VCaP (cell line): ENCODE results near the gene EPC1.
"Not testable (repeated sequence)": the region's sequence is repeated elsewhere in the genome, so short reads cannot be mapped to it uniquely, and the experiment has no call there.

ENCODE experiments used
- H3K27ac ChIP-seq: fragments of 450-650 bp; 2 replicates; pipeline ENCODE4 v1.5.1; 2017
- TF ChIP-seq, protein P1 (sequence below): fragments of 450-650 bp; conservative IDR thresholded peaks from 2 replicates; pipeline ENCODE4 v1.5.1; 2017; ENCODE audit warnings: mild to moderate bottlenecking, moderate library complexity

The EPC1 gene

DNA sequence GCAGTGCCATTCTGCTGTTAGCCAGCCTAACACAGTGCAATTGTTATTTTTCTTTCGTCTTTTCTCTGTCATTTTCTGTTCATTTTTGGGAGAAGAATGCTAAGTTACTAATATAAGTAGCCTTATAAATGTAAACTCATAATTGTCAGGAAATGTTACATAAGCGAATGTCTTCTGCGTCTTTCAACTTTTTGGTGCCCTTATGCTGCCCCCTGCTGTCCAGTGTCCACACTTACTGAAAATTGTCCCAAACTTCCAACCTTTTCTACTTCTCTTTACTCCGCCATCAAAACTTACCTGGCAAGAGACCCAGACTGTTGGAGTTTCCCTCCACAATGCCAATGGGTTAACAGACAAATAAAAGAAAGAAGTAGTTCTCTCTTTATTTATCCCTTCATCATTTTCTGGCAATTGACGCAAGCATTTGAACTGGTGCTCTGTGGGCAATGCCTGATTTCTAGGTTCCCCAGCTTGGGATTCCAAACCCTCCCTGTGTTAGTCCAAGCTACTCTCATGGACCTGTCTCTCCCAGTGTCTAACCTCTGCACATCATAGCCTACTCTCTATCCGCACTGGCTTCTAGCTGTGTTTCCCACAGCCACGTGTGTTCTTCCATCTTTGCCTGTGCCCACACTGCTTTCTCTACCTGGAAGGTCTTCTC is 21.0 kb upstream of the EPC1 start:
- TF ChIP-seq, protein P1, sequence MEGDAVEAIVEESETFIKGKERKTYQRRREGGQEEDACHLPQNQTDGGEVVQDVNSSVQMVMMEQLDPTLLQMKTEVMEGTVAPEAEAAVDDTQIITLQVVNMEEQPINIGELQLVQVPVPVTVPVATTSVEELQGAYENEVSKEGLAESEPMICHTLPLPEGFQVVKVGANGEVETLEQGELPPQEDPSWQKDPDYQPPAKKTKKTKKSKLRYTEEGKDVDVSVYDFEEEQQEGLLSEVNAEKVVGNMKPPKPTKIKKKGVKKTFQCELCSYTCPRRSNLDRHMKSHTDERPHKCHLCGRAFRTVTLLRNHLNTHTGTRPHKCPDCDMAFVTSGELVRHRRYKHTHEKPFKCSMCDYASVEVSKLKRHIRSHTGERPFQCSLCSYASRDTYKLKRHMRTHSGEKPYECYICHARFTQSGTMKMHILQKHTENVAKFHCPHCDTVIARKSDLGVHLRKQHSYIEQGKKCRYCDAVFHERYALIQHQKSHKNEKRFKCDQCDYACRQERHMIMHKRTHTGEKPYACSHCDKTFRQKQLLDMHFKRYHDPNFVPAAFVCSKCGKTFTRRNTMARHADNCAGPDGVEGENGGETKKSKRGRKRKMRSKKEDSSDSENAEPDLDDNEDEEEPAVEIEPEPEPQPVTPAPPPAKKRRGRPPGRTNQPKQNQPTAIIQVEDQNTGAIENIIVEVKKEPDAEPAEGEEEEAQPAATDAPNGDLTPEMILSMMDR, result peak; percentile 82
- no peak overlapping the region; the same call in 1 of the 2 replicates for H3K27ac ChIP-seq

DNA sequence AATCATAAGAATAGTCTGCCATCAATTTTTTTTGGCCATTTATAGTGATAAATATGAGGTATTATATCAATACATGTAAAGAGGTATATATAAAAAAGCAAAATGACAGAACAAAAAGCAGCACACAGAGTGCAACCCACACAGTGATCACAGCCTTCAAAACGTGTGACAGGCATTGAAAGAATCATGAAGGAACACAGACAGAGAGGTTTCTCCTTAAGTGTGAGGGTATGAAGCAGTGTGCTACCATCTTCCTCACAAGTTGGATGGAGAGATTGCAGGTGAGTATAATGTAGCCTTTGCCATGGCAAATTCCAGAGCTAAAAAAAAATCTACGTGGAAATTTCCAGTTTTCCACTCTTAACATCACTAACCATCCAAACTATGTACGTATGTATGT is 19.6 kb upstream of the EPC1 start:
- H3K27ac ChIP-seq, result peak overlapping the region; percentile 22; the same call in 1 of the 2 replicates
- TF ChIP-seq, protein P1, result no peak

DNA sequence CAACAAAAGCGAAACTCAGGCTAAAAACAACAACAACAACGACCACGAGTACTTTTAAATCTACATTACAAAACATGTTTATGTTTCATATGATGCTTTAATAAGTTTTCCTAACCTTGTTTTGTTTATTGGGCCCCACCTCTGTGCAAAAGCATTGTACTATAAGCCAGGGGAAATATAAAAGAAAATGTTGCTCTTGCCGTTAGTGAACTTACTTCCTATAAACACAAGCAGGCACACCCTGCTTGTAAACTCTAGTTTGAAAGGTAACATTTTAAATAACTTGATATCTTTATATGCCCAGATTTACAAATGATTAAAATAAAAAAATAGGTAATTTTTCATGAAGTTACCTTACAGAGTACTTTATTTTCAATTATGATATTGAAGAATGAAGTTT is 19.2 kb upstream of the EPC1 start:
- H3K27ac ChIP-seq, result peak overlapping the region; percentile 22; the same call in 1 of the 2 replicates
- TF ChIP-seq, protein P1, result no peak

DNA sequence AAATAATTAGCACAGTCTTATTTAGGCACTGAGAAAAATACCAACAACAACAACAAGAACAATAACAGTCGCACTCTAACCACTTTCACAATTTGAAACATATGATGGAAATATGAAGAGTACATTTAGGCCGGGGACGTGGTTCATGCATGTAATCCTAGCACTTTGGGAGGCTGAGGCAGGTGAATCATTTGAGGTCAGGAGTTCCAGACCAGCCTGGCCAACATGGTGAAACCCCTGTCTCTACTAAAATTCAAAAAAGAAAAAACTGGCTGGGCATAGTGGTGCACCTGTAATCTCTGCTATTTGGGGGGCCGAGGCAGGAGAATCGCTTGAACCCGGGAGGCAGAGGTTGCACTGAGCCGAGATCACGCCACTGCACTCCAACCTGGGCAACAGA is 18.4 kb upstream of the EPC1 start:
- H3K27ac ChIP-seq, result not testable (repeated sequence)

DNA sequence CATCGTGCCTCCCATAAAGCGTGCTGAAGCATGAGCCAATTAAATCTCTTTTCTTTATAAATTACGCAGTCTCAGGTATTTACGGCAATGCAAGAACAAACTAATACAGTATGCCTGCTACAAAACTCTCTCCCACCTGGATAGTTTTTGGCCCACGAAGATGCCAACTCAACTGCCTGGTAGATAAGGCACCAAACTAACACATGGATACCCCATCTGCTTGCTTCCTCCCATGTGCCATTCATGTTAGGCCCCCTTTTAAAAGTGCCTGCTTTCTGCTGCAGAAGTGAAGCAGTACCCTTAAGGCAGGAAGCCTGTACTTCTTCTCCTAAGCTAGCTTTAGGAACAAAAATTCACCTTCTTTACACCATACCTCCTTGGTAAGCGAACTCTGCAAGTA is 15.6 kb upstream of the EPC1 start:
- TF ChIP-seq, protein P1, result no peak
- H3K27ac ChIP-seq, result peak overlapping the region; percentile 81; the same call in 1 of the 2 replicates

DNA sequence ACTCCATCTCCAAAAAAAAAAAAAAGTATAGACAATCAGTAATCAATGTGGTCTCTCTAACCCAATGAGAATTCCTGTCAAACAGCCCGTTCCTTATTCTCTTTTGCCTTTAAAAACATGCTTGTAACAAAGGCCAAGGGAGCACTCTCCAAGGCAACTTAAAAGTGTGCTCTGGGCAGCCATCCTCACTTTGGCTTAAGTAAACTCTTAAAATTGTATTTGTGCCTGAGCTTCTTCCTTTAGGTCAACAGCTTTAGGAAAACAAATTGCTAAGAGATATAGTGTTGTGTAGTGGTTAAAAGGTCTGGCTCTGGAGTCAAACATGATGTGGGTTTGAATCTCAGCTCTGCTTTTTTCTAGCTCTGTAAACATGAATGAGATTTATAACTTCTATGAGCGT is 13.9 kb upstream of the EPC1 start:
- TF ChIP-seq, protein P1, result no peak
- H3K27ac ChIP-seq, result peak overlapping the region; percentile 81

DNA sequence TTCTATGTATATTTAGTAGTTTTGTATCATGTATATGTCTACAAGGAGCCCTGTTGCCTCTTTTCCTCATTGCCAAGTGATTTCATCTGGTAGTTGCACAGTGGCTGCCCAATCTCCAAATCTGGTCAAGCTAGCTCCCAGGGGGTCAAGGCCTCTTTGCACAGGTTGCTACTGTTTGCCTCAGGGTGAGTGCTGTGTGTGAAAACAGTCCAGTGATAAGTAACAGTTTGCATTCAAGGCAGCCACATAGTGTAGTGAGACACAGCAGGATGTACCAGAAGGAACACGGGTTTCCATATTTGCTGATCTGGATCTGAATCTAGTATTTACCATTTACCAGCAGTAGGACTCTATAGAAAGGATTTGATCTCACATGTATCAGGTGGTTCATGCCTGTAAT is 13.3 kb upstream of the EPC1 start:
- H3K27ac ChIP-seq, result peak overlapping the region; percentile 81
- TF ChIP-seq, protein P1, result no peak

DNA sequence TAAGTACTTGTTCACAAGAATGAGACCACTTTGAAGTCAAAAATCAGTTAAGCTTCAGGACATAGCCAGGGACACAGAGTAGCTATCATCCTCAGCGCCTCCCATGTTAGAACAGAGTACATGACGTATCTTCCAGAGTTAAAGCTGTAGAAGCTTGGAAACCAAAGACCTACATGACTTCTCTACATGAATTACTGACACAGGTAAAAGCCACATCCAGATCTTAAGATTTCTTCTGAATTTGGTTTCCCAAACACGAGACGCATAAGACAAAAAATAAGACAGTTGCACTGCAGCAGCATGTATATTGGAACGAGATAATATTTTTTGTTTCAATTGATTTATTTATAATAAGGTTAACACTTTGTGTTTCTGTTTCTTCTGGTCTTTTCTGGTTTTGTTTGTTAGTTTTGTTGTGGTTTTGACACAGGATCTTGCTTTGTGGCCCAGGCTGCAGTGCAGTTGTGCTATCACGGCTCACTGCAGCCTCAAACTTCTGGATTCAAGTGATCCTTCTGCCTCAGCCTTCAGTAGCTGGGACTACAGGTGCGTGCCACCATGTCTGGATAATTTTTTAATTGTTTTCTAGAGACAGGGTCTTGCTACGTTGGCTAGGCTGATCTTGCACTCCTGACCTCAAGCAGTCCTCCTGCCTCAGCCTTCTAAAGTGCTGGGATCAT is 10.2 kb upstream of the EPC1 start:
- no peak overlapping the region for H3K27ac ChIP-seq
- TF ChIP-seq, protein P1, result no peak

DNA sequence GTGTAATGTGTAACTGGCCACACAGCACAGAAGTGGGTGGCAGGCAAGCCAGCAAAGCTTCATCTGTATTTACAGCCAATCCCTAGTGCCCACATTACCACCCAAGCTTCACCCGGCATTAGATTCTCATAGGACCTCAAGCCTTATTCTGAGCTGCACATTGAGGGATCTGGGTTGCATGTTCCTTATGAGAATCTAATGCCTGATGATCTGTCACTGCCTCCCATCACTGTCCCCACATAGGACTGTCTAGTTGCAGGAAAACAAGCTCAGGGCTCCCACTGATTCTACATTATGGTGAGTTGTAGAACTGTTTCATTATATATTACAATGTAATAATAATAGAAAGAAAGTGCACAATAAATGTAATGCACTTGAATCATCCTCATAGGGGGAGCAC is 7.7 kb upstream of the EPC1 start:
- not testable (repeated sequence) for H3K27ac ChIP-seq
